ENCODE data around the gene CAMKK2.
"Not testable (repeated sequence)": the region's sequence is repeated elsewhere in the genome, so short reads cannot be mapped to it uniquely, and the experiment has no call there.

Gene CAMKK2

GRCh38 chr12:121328620-121329019 lies 32.1 kb upstream of the CAMKK2 start:
- Histone ChIP-seq H3K27ac (ENCODE audit: low read depth, low read length) (no peak overlapping the region), H3K27me3 (ENCODE audit: control insufficient read depth in 1 of 2, insufficient read depth in 2 of 2, low read length in 2 of 2) (no peaks in the 10 kb centered on the region), H3K36me3 (ENCODE audit: control insufficient read depth in 1 of 2, insufficient read depth in 2 of 2, low read length in 2 of 2) (peaks cover 42 to 82% of the 10 kb centered on the region in 2 donors)

GRCh38 chr12:121326996-121327674 lies 30.6 kb upstream of the CAMKK2 start:
- Histone ChIP-seq H3K4me3 (ENCODE audit: low read depth in 1 of 2, low read length in 2 of 2) (no peak overlapping the region), H3K27ac (ENCODE audit: low read depth, low read length) (no peak overlapping the region), H3K36me3 (ENCODE audit: control insufficient read depth in 1 of 2, insufficient read depth in 2 of 2, low read length in 2 of 2) (peaks cover 39 to 85% of the 10 kb centered on the region in 2 donors), H3K27me3 (ENCODE audit: control insufficient read depth in 1 of 2, insufficient read depth in 2 of 2, low read length in 2 of 2) (no peaks in the 10 kb centered on the region), H3K9ac (ENCODE audit: low read depth in 1 of 2, low read length in 2 of 2) (no peak overlapping the region), H3K9me3 (ENCODE audit: control insufficient read depth in 1 of 2, low read length in 2 of 2) (no peaks in the 10 kb centered on the region), H3K4me1 (ENCODE audit: control insufficient read depth in 1 of 2, insufficient read depth in 2 of 2, low read length in 2 of 2) (peaks cover 0 to 5% of the 10 kb centered on the region in 2 donors)

More at GRCh38 chr12:121328620-121329019, 32.1 kb upstream of the CAMKK2 start:
- Histone ChIP-seq H3K9me3 (ENCODE audit: control insufficient read depth in 1 of 2, low read length in 2 of 2) (no peaks in the 10 kb centered on the region), H3K9ac (ENCODE audit: low read depth in 1 of 2, low read length in 2 of 2) (no peak overlapping the region), H3K4me1 (ENCODE audit: control insufficient read depth in 1 of 2, insufficient read depth in 2 of 2, low read length in 2 of 2) (peaks cover 0 to 5% of the 10 kb centered on the region in 2 donors), H3K4me3 (ENCODE audit: low read depth in 1 of 2, low read length in 2 of 2) (no peak overlapping the region)

- H3K36me3 ChIP-seq (ENCODE audit: control insufficient read depth in 1 of 2, insufficient read depth in 2 of 2, low read length in 2 of 2) = peaks cover 37 to 80% of the 10 kb centered on the region in 2 donors
- no peak overlapping the region for H3K4me3 ChIP-seq (ENCODE audit: low read depth in 1 of 2, low read length in 2 of 2)
- H3K4me1 ChIP-seq (ENCODE audit: control insufficient read depth in 1 of 2, insufficient read depth in 2 of 2, low read length in 2 of 2) = no peaks in the 10 kb centered on the region
- no peaks in the 10 kb centered on the region for H3K27me3 ChIP-seq (ENCODE audit: control insufficient read depth in 1 of 2, insufficient read depth in 2 of 2, low read length in 2 of 2)
- no peak overlapping the region for H3K9ac ChIP-seq (ENCODE audit: low read depth in 1 of 2, low read length in 2 of 2)
- H3K9me3 ChIP-seq (ENCODE audit: control insufficient read depth in 1 of 2, low read length in 2 of 2) = no peaks in the 10 kb centered on the region
- H3K27ac ChIP-seq (ENCODE audit: low read depth, low read length) = no peak overlapping the region
Measured at GRCh38 chr12:121325922-121326396, 29.4 kb upstream of the CAMKK2 start.

- Histone ChIP-seq H3K4me1 (ENCODE audit: control insufficient read depth in 1 of 2, insufficient read depth in 2 of 2, low read length in 2 of 2) (no peaks in the 10 kb centered on the region), H3K4me3 (ENCODE audit: low read depth in 1 of 2, low read length in 2 of 2) (no peak overlapping the region), H3K36me3 (ENCODE audit: control insufficient read depth in 1 of 2, insufficient read depth in 2 of 2, low read length in 2 of 2) (peaks cover 28 to 69% of the 10 kb centered on the region in 2 donors), H3K27me3 (ENCODE audit: control insufficient read depth in 1 of 2, insufficient read depth in 2 of 2, low read length in 2 of 2) (no peaks in the 10 kb centered on the region), H3K9me3 (ENCODE audit: control insufficient read depth in 1 of 2, low read length in 2 of 2) (no peaks in the 10 kb centered on the region), H3K9ac (ENCODE audit: low read depth in 1 of 2, low read length in 2 of 2) (no peak overlapping the region), H3K27ac (ENCODE audit: low read depth, low read length) (no peak overlapping the region)
Measured at GRCh38 chr12:121323908-121324307, 27.4 kb upstream of the CAMKK2 start.

GRCh38 chr12:121318121-121318520 lies 21.6 kb upstream of the CAMKK2 start:
- no peaks in the 10 kb centered on the region for H3K9me3 ChIP-seq (ENCODE audit: control insufficient read depth in 1 of 2, low read length in 2 of 2)
- no peaks in the 10 kb centered on the region for H3K4me1 ChIP-seq (ENCODE audit: control insufficient read depth in 1 of 2, insufficient read depth in 2 of 2, low read length in 2 of 2)
- H3K27me3 ChIP-seq (ENCODE audit: control insufficient read depth in 1 of 2, insufficient read depth in 2 of 2, low read length in 2 of 2) = no peaks in the 10 kb centered on the region
- H3K9ac ChIP-seq (ENCODE audit: low read depth in 1 of 2, low read length in 2 of 2) = no peak overlapping the region
- H3K36me3 ChIP-seq (ENCODE audit: control insufficient read depth in 1 of 2, insufficient read depth in 2 of 2, low read length in 2 of 2) = peaks cover 12 to 35% of the 10 kb centered on the region in 2 donors
- no peak overlapping the region for H3K4me3 ChIP-seq (ENCODE audit: low read depth in 1 of 2, low read length in 2 of 2)
- H3K27ac ChIP-seq (ENCODE audit: low read depth, low read length) = no peak overlapping the region

- Histone ChIP-seq H3K9ac (ENCODE audit: low read depth in 1 of 2, low read length in 2 of 2) (no peak overlapping the region), H3K4me3 (ENCODE audit: low read depth in 1 of 2, low read length in 2 of 2) (no peak overlapping the region), H3K36me3 (ENCODE audit: control insufficient read depth in 1 of 2, insufficient read depth in 2 of 2, low read length in 2 of 2) (peaks cover 12 to 31% of the 10 kb centered on the region in 2 donors), H3K9me3 (ENCODE audit: control insufficient read depth in 1 of 2, low read length in 2 of 2) (no peaks in the 10 kb centered on the region), H3K4me1 (ENCODE audit: control insufficient read depth in 1 of 2, insufficient read depth in 2 of 2, low read length in 2 of 2) (peaks cover 0 to 3% of the 10 kb centered on the region in 2 donors), H3K27me3 (ENCODE audit: control insufficient read depth in 1 of 2, insufficient read depth in 2 of 2, low read length in 2 of 2) (no peaks in the 10 kb centered on the region), H3K27ac (ENCODE audit: low read depth, low read length) (no peak overlapping the region)
Measured at GRCh38 chr12:121314431-121314830, 17.9 kb upstream of the CAMKK2 start.

- peaks cover 8 to 28% of the 10 kb centered on the region in 2 donors for H3K36me3 ChIP-seq (ENCODE audit: control insufficient read depth in 1 of 2, insufficient read depth in 2 of 2, low read length in 2 of 2)
- not testable (repeated sequence) for H3K27me3 ChIP-seq (ENCODE audit: control insufficient read depth in 1 of 2, insufficient read depth in 2 of 2, low read length in 2 of 2); H3K27ac ChIP-seq (ENCODE audit: low read depth, low read length); H3K4me1 ChIP-seq (ENCODE audit: control insufficient read depth in 1 of 2, insufficient read depth in 2 of 2, low read length in 2 of 2); H3K9ac ChIP-seq (ENCODE audit: low read depth in 1 of 2, low read length in 2 of 2); H3K4me3 ChIP-seq (ENCODE audit: low read depth in 1 of 2, low read length in 2 of 2); H3K9me3 ChIP-seq (ENCODE audit: control insufficient read depth in 1 of 2, low read length in 2 of 2)
Measured at GRCh38 chr12:121310231-121310630, 13.7 kb upstream of the CAMKK2 start.

- H3K9ac ChIP-seq (ENCODE audit: low read depth in 1 of 2, low read length in 2 of 2); H3K4me3 ChIP-seq (ENCODE audit: low read depth in 1 of 2, low read length in 2 of 2); H3K27me3 ChIP-seq (ENCODE audit: control insufficient read depth in 1 of 2, insufficient read depth in 2 of 2, low read length in 2 of 2); H3K4me1 ChIP-seq (ENCODE audit: control insufficient read depth in 1 of 2, insufficient read depth in 2 of 2, low read length in 2 of 2); H3K27ac ChIP-seq (ENCODE audit: low read depth, low read length); H3K9me3 ChIP-seq (ENCODE audit: control insufficient read depth in 1 of 2, low read length in 2 of 2): not testable (repeated sequence)
- H3K36me3 ChIP-seq (ENCODE audit: control insufficient read depth in 1 of 2, insufficient read depth in 2 of 2, low read length in 2 of 2) = peaks cover 8 to 28% of the 10 kb centered on the region in 2 donors
Measured at GRCh38 chr12:121307397-121307796, 10.9 kb upstream of the CAMKK2 start.

GRCh38 chr12:121304306-121304705 lies 7.8 kb upstream of the CAMKK2 start:
- H3K27ac ChIP-seq (ENCODE audit: low read depth, low read length) = no peak overlapping the region

GRCh38 chr12:121301876-121302275 lies 5.4 kb upstream of the CAMKK2 start:
- no peak overlapping the region for H3K27ac ChIP-seq (ENCODE audit: low read depth, low read length)
- no peaks in the 10 kb centered on the region for H3K36me3 ChIP-seq (ENCODE audit: control insufficient read depth in 1 of 2, insufficient read depth in 2 of 2, low read length in 2 of 2)
- peaks cover 9 to 13% of the 10 kb centered on the region in 2 donors for H3K4me1 ChIP-seq (ENCODE audit: control insufficient read depth in 1 of 2, insufficient read depth in 2 of 2, low read length in 2 of 2)
- H3K9ac ChIP-seq (ENCODE audit: low read depth in 1 of 2, low read length in 2 of 2) = no peak overlapping the region
- no peaks in the 10 kb centered on the region for H3K9me3 ChIP-seq (ENCODE audit: control insufficient read depth in 1 of 2, low read length in 2 of 2)
- H3K4me3 ChIP-seq (ENCODE audit: low read depth in 1 of 2, low read length in 2 of 2) = no peak overlapping the region
- H3K27me3 ChIP-seq (ENCODE audit: control insufficient read depth in 1 of 2, insufficient read depth in 2 of 2, low read length in 2 of 2) = no peaks in the 10 kb centered on the region

More at GRCh38 chr12:121304306-121304705, 7.8 kb upstream of the CAMKK2 start:
- Histone ChIP-seq H3K9ac (ENCODE audit: low read depth in 1 of 2, low read length in 2 of 2) (no peak overlapping the region), H3K36me3 (ENCODE audit: control insufficient read depth in 1 of 2, insufficient read depth in 2 of 2, low read length in 2 of 2) (peaks cover 8 to 12% of the 10 kb centered on the region in 2 donors), H3K4me3 (ENCODE audit: low read depth in 1 of 2, low read length in 2 of 2) (no peak overlapping the region), H3K4me1 (ENCODE audit: control insufficient read depth in 1 of 2, insufficient read depth in 2 of 2, low read length in 2 of 2) (peaks cover 3 to 8% of the 10 kb centered on the region in 2 donors), H3K27me3 (ENCODE audit: control insufficient read depth in 1 of 2, insufficient read depth in 2 of 2, low read length in 2 of 2) (no peaks in the 10 kb centered on the region), H3K9me3 (ENCODE audit: control insufficient read depth in 1 of 2, low read length in 2 of 2) (no peaks in the 10 kb centered on the region)

Measured in duodenal mucosa (tissue), 2 donors.